ENCODE results near the gene GABRA6. TPM values are rescaled to one million over a fixed set of nuclear protein-coding genes. Genes with fewer than 3 reads are reported as not detected.

The GABRA6 gene
- total and polyA plus RNA-seq, 9 donors, result not detected

- H3K36me3 ChIP-seq, result no peaks in the 10 kb centered on the region
These were observed 21.9 kb downstream of the GABRA6 start for GRCh38 chr5:161707382-161707781.

GRCh38 chr5:161709239-161709638, 23.7 kb downstream of the GABRA6 start:
- no peak overlapping the region for H3K4me3 ChIP-seq
- no peak overlapping the region for H3K27ac ChIP-seq
- intact Hi-C loops (cut with DNase I), result no loop called here
- no peak for TF ChIP-seq CTCF (IDR thresholded peaks at IDR 0.05)
- no peak for TF ChIP-seq EP300 (IDR thresholded peaks at IDR 0.05)
- TF ChIP-seq POLR2A (IDR thresholded peaks at IDR 0.05), result no peak
- H3K4me1 ChIP-seq (ENCODE audit: insufficient read depth), result no peaks in the 10 kb centered on the region
- no peaks in the 10 kb centered on the region for H3K9me3 ChIP-seq
- H3K36me3 ChIP-seq, result no peaks in the 10 kb centered on the region
- no peaks in the 10 kb centered on the region for H3K27me3 ChIP-seq
- WGBS, 3 donors, result 79 to 84% (median 84%) methylated on average over 5 of the region's 5 CpGs
- no peak for DNase-seq

More at GRCh38 chr5:161707382-161707781, 21.9 kb downstream of the GABRA6 start:
- no peak overlapping the region for H3K4me3 ChIP-seq
- intact Hi-C loops (cut with DNase I), result no loop called here
- no peak overlapping the region for H3K27ac ChIP-seq
- DNase-seq, result no peak
- no peaks in the 10 kb centered on the region for H3K27me3 ChIP-seq
- 41 to 52% (median 44%) methylated on average over 1 of the region's 1 CpG for WGBS, 3 donors
- H3K9me3 ChIP-seq, result no peaks in the 10 kb centered on the region
- TF ChIP-seq EP300 (IDR thresholded peaks at IDR 0.05), result no peak
- no peaks in the 10 kb centered on the region for H3K4me1 ChIP-seq (ENCODE audit: insufficient read depth)

- no peaks in the 10 kb centered on the region for H3K36me3 ChIP-seq
- intact Hi-C loops (cut with DNase I), result no loop called here
- H3K4me3 ChIP-seq, result no peak overlapping the region
- H3K9me3 ChIP-seq, result no peaks in the 10 kb centered on the region
- no peak for DNase-seq
- no peak overlapping the region for H3K27ac ChIP-seq
- no peaks in the 10 kb centered on the region for H3K4me1 ChIP-seq (ENCODE audit: insufficient read depth)
- WGBS, 3 donors, result 61 to 69% (median 65%) methylated on average over 2 of the region's 2 CpGs
- H3K27me3 ChIP-seq, result no peaks in the 10 kb centered on the region
- TF ChIP-seq CTCF (IDR thresholded peaks at IDR 0.05), result no peak
- no peak for TF ChIP-seq EP300 (IDR thresholded peaks at IDR 0.05)
- no peak for TF ChIP-seq POLR2A (IDR thresholded peaks at IDR 0.05)
These were observed 27.5 kb downstream of the GABRA6 start for GRCh38 chr5:161713042-161713441.

- DNase-seq, result no peak
- WGBS, 3 donors, result 91 to 96% (median 92%) methylated on average over 1 of the region's 1 CpG
These were observed 33.6 kb downstream of the GABRA6 start for GRCh38 chr5:161719157-161719556.

GRCh38 chr5:161720460-161720859, 34.9 kb downstream of the GABRA6 start:
- no peak for DNase-seq
- Histone ChIP-seq H3K27ac (no peak overlapping the region), H3K4me1 (ENCODE audit: insufficient read depth) (no peaks in the 10 kb centered on the region), H3K27me3 (no peaks in the 10 kb centered on the region), H3K9me3 (no peaks in the 10 kb centered on the region), H3K36me3 (no peaks in the 10 kb centered on the region), H3K4me3 (no peak overlapping the region)
- TF ChIP-seq EP300 (IDR thresholded peaks at IDR 0.05) (no peak), CTCF (IDR thresholded peaks at IDR 0.05) (no peak), POLR2A (IDR thresholded peaks at IDR 0.05) (no peak)
- intact Hi-C loops (cut with DNase I), result no loop called here

More at GRCh38 chr5:161719157-161719556, 33.6 kb downstream of the GABRA6 start:
- Histone ChIP-seq H3K27ac (no peak overlapping the region), H3K4me1 (ENCODE audit: insufficient read depth) (no peaks in the 10 kb centered on the region), H3K27me3 (no peaks in the 10 kb centered on the region), H3K4me3 (no peak overlapping the region), H3K36me3 (no peaks in the 10 kb centered on the region), H3K9me3 (no peaks in the 10 kb centered on the region)
- no peak for TF ChIP-seq CTCF (IDR thresholded peaks at IDR 0.05)
- TF ChIP-seq EP300 (IDR thresholded peaks at IDR 0.05), result no peak
- TF ChIP-seq POLR2A (IDR thresholded peaks at IDR 0.05), result no peak
- intact Hi-C loops (cut with DNase I), result no loop called here
